DMS153 treated with DMSO at 0.1 percent for 48 hours (cell line): ENCODE measurements around the gene STUB1.
A peak's percentile ranks its signal among the peaks of the same experiment; 100 is the strongest.
"Not testable (repeated sequence)": the region's sequence is repeated elsewhere in the genome, so short reads cannot be mapped to it uniquely, and the experiment has no call there.

Source experiments
- DNase-seq: peaks from one replicate; lab custom pipeline; 2025; ENCODE audit not compliant: unreplicated experiment; lab: John Stamatoyannopoulos, UW

Gene STUB1

GRCh38 chr16:678209-678857, 1.9 kb upstream of the STUB1 start:
- no peak for DNase-seq

- DNase-seq: peak; percentile 55
Observed at GRCh38 chr16:678858-679813, 1.1 kb upstream of the STUB1 start.

- no peak for DNase-seq
Observed at GRCh38 chr16:680625-680945, 375 bp downstream of the STUB1 start.

GRCh38 chr16:680967-681745, 946 bp downstream of the STUB1 start:
- no peak for DNase-seq

- DNase-seq: no peak
Observed at GRCh38 chr16:681746-682427, 1.7 kb downstream of the STUB1 start.

- no peak for DNase-seq
Observed at GRCh38 chr16:682493-683395, 2.5 kb downstream of the STUB1 start.

- no peak for DNase-seq
Observed at GRCh38 chr16:683396-684070, 3.3 kb downstream of the STUB1 start.

- peak; percentile 90 for DNase-seq
Observed at GRCh38 chr16:684071-684794, 4.0 kb downstream of the STUB1 start, which contains the start of gene JMJD8. JMJD8 (minus strand) TSS chr16:684334; CDS start chr16:684319, 15 bp downstream.

- peak; percentile 82 for DNase-seq
Observed at GRCh38 chr16:684961-685696, 4.9 kb downstream of the STUB1 start.

GRCh38 chr16:685967-686366, 5.8 kb downstream of the STUB1 start:
- peak; percentile 12 for DNase-seq

- no peak for DNase-seq
Observed at GRCh38 chr16:686459-687260, 6.5 kb downstream of the STUB1 start.

- no peak for DNase-seq
Observed at GRCh38 chr16:687499-687898, 7.3 kb downstream of the STUB1 start.

GRCh38 chr16:689175-689897, 9.1 kb downstream of the STUB1 start:
- no peak for DNase-seq

GRCh38 chr16:691242-691641, 11.0 kb downstream of the STUB1 start:
- not testable (repeated sequence) for DNase-seq

- DNase-seq: no peak
Observed at GRCh38 chr16:692356-693108, 12.3 kb downstream of the STUB1 start.

- DNase-seq: no peak
Observed at GRCh38 chr16:693364-693763, 13.2 kb downstream of the STUB1 start.
